ENCODE data around the gene EYA2. TPM values are rescaled to one million over a fixed set of nuclear protein-coding genes. Genes with fewer than 3 reads are reported as not detected.

EYA2 gene
- total RNA-seq, 4 donors from 2014 or later: 0.60 to 4.0 (median 0.99) TPM

DNA sequence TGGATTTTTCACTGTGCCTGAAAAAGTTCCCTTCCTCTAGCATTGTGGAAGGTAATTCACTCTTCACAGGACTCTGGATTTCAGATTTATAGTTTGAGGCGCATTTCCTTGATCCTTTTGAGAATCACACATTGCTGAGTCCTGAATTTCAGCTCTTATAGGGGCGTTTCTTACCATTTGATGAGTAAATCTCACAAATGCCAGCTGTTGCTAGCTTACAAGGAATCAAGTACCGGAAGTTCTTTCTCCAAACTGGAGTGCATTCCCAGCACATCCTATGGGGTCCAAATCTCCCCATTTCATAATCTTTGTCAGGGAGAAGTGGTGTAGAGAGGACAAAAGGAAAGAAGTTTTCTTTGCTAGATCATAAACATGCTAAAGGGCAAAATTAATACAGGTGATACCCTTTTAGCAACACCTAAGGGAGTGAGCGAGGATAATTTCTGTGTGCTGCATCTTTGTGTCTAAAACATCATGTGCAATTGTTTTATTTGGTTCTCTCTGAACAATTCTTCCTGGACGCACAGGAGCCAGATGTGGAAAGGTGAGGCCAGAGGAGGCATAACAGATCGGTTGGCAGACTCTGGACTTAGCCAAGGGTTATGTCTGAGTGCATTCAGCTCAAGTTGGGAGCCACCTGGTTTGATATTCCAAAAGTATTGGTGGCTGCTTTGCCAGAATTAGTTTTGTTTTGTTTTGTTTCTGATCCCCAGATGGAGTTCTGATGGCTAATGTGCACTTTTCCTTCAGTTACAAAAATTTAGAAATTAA lies 37.4 kb upstream of the EYA2 start:
- Histone ChIP-seq H3K36me3 (no peaks in the 10 kb centered on the region), H3K4me1 (no peaks in the 10 kb centered on the region), H3K9me3 (no peaks in the 10 kb centered on the region), H3K4me3 (no peak overlapping the region), H3K27ac (no peak overlapping the region), H3K27me3 (no peaks in the 10 kb centered on the region)
- no peak for ATAC-seq
- DNase-seq: no peak
- intact Hi-C loops (cut with DNase I; ENCODE audit: low total_unique reads) (no loop called here), in situ Hi-C loops (cut with MboI; ENCODE audit: low sequenced_read_pairs in 4 of 4) (no loop called here)
- TF ChIP-seq POLR2A (IDR thresholded peaks at IDR 0.05): no peak
- TF ChIP-seq, protein P1, sequence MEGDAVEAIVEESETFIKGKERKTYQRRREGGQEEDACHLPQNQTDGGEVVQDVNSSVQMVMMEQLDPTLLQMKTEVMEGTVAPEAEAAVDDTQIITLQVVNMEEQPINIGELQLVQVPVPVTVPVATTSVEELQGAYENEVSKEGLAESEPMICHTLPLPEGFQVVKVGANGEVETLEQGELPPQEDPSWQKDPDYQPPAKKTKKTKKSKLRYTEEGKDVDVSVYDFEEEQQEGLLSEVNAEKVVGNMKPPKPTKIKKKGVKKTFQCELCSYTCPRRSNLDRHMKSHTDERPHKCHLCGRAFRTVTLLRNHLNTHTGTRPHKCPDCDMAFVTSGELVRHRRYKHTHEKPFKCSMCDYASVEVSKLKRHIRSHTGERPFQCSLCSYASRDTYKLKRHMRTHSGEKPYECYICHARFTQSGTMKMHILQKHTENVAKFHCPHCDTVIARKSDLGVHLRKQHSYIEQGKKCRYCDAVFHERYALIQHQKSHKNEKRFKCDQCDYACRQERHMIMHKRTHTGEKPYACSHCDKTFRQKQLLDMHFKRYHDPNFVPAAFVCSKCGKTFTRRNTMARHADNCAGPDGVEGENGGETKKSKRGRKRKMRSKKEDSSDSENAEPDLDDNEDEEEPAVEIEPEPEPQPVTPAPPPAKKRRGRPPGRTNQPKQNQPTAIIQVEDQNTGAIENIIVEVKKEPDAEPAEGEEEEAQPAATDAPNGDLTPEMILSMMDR (IDR thresholded peaks at IDR 0.05 in 4 of 5, conservative IDR thresholded peaks at IDR 0.05 in 1 of 5): no peak

DNA sequence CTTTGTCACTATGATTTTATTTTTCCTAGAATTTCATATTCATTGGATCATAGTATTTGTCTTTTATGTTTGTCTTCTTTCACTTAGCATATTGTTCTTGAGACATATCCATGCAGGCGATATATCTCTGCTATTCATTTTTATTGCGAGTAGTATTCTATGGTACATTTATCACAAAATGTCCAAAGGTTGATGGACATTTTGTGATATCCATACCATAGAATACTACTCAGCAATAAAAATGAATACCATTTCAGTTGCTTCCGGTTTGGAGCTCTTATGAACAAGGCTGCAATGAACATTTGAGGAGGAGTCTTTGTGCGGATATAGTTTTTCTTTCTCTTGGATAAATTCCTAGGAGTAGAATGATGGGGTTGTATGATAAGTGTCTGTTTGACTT lies 28.8 kb upstream of the EYA2 start:
- H3K4me3 ChIP-seq: no peak overlapping the region
- no peaks in the 10 kb centered on the region for H3K36me3 ChIP-seq
- no peak for ATAC-seq
- in situ Hi-C loops (cut with MboI; ENCODE audit: low sequenced_read_pairs in 4 of 4) (no loop called here), intact Hi-C loops (cut with DNase I; ENCODE audit: low total_unique reads) (no loop called here)
- H3K4me1 ChIP-seq: no peaks in the 10 kb centered on the region
- peaks cover 0 to 3% (median 0%) of the 10 kb centered on the region in 3 donors for H3K27me3 ChIP-seq
- no peaks in the 10 kb centered on the region for H3K9me3 ChIP-seq
- no peak overlapping the region for H3K27ac ChIP-seq
- TF ChIP-seq POLR2A (IDR thresholded peaks at IDR 0.05): no peak
- TF ChIP-seq, protein P1 (IDR thresholded peaks at IDR 0.05 in 4 of 5, conservative IDR thresholded peaks at IDR 0.05 in 1 of 5): no peak
- no peak for DNase-seq

DNA sequence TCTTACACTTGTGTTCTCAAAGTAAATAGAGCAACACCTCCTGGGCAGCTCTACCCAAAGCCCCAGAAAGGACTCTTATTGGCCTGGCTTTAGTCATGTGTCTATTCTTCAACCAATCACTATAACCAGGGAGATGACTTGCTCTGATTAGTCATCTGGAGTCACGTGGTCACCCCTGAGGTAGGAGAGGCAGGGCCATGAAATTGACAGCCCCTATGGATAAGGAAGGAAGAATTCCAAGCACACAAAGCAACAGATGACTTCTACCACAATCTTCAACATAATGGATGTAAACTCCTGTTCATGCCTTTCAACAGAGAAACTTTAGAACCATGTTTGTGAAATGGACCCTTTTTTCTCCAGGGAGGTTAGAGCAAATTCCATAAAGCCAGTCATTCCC lies 24.6 kb upstream of the EYA2 start:
- H3K4me3 ChIP-seq: no peak overlapping the region
- no peaks in the 10 kb centered on the region for H3K9me3 ChIP-seq
- TF ChIP-seq, protein P1 (IDR thresholded peaks at IDR 0.05 in 4 of 5, conservative IDR thresholded peaks at IDR 0.05 in 1 of 5): no peak
- no peak for TF ChIP-seq POLR2A (IDR thresholded peaks at IDR 0.05)
- intact Hi-C loops (cut with DNase I; ENCODE audit: low total_unique reads) (no loop called here), in situ Hi-C loops (cut with MboI; ENCODE audit: low sequenced_read_pairs in 4 of 4) (no loop called here)
- peaks cover 0 to 3% (median 0%) of the 10 kb centered on the region in 3 donors for H3K27me3 ChIP-seq
- no peak for ATAC-seq
- H3K36me3 ChIP-seq: no peaks in the 10 kb centered on the region
- no peak for DNase-seq
- no peaks in the 10 kb centered on the region for H3K4me1 ChIP-seq
- H3K27ac ChIP-seq: no peak overlapping the region

DNA sequence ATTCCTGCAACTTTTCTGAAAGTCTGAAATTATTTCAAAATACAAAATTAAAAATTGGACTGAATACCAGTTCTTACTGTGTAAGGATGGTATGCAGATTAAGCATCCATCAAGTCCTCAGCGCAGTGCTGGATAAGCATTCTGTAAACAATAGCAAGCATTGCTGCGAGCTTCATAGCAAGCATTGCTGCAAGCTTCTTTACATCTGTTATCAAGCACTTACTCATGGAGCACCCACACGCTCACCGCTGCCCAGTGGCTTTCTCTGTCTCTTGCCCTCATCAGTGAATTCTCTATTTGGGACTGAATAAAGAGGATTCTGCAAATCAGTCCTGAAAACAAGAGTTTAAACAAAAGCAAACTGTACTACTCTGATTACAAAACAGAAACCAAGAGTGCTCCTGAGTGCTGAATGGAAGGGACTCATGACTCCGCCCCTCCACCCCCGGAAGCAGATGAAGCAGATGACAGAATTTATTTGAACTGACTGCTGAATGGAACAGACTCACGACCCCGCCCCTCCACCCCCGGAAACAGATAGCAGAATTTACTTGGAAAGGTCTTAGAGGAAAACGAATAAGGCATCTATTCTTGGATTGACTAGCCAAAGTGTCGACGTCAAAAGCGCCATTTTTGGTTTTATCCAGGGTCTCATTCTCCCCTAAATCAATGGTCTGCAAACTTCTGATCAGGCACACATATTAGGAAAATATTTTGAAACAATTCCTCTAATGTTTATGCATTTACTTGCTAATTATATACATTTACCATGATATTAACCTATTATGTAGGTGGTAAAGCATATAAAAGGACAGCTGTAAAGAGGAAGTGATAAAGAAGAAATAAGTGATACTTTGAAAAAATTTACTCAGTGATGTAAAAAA lies 22.1 kb upstream of the EYA2 start:
- no peak overlapping the region for H3K27ac ChIP-seq
- H3K27me3 ChIP-seq: peaks cover 0 to 3% (median 0%) of the 10 kb centered on the region in 3 donors
- H3K4me3 ChIP-seq: no peak overlapping the region
- no peaks in the 10 kb centered on the region for H3K36me3 ChIP-seq
- DNase-seq: no peak
- no peak for TF ChIP-seq POLR2A (IDR thresholded peaks at IDR 0.05)
- TF ChIP-seq, protein P1 (IDR thresholded peaks at IDR 0.05 in 4 of 5, conservative IDR thresholded peaks at IDR 0.05 in 1 of 5): no peak
- intact Hi-C loops (cut with DNase I; ENCODE audit: low total_unique reads) (no loop called here), in situ Hi-C loops (cut with MboI; ENCODE audit: low sequenced_read_pairs in 4 of 4) (no loop called here)
- no peak for ATAC-seq
- H3K9me3 ChIP-seq: no peaks in the 10 kb centered on the region
- H3K4me1 ChIP-seq: no peaks in the 10 kb centered on the region
